HPDE6-E6E7 (cell line): ENCODE data around the gene CHAC2.
A peak's percentile ranks its signal among the peaks of the same experiment; 100 is the strongest.
"Not testable (repeated sequence)": the region's sequence is repeated elsewhere in the genome, so short reads cannot be mapped to it uniquely, and the experiment has no call there.

ENCODE experiments used
- DNase-seq: peaks from one replicate; pipeline ENCODE4 v3.0.0; 2011; ENCODE audit warnings: missing footprints; ENCODE audit errors: extremely low spot score

Gene CHAC2

DNA sequence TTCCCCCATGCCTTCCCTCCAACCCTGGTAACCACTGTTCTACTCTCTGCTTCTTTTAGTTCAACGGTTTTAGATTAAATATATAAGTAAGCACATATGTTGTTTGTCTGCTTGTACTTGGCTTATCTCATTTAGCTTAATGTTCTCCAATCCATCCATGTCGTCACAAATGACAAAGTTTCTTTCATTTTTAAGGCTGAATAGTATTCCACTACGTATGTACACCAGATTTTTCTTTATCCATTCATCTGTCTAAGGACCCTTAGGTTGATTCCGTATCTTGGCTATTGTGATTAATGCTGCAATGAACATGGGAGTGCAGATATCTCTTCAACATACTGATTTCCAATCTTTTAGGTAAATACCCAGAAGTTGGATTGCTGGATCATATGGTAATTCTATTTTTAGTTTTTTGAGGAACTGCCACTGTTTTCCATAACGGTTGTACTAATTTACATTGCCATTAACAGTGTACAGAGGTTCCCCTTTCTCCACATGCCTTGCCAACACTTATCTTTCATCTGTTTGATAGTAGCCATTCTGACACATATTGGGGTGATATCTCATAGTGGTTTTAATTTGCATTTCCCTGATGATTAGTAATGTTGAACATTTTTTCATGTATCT is 11.0 kb downstream of the CHAC2 start:
- no peak for DNase-seq

- no peak for DNase-seq
Measured at GRCh38 chr2:53780056-53780455, 12.5 kb downstream of the CHAC2 start.

- no peak for DNase-seq
Measured at GRCh38 chr2:53782676-53783075, 15.1 kb downstream of the CHAC2 start.

GRCh38 chr2:53784436-53784835 is 16.8 kb downstream of the CHAC2 start:
- DNase-seq, result no peak

DNA sequence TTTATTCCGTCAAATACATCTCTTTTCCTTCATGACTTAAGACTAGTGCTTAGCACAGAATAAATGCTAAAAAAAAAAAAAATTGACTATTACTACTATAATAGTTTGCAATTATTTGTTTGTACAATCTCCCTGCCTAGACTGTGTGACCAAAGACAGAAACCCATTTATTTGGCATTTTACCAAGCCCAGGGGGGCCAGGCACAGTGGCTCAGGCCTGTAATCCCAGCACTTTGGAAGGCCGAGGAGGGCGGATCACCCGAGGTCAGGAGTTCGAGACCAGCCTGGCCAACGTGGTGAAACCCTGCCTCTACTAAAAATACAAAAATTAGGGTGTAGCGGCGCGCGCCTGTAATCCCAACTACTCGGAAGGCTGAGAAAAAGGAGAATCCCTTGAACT is 17.8 kb downstream of the CHAC2 start:
- no peak for DNase-seq

GRCh38 chr2:53786352-53786704 is 18.7 kb downstream of the CHAC2 start:
- no peak for DNase-seq

- peak; percentile 29 for DNase-seq
Measured at GRCh38 chr2:53786705-53787613, 19.4 kb downstream of the CHAC2 start, which contains the start of the genes ASB3 and ERLEC1. TSS of gene ASB3 (minus strand) at chr2:53786953. CDS start at chr2:53765572, 21,381 bp downstream. TSS of gene ERLEC1 (plus strand) at chr2:53787044. CDS start at chr2:53787211, 167 bp downstream.

DNA sequence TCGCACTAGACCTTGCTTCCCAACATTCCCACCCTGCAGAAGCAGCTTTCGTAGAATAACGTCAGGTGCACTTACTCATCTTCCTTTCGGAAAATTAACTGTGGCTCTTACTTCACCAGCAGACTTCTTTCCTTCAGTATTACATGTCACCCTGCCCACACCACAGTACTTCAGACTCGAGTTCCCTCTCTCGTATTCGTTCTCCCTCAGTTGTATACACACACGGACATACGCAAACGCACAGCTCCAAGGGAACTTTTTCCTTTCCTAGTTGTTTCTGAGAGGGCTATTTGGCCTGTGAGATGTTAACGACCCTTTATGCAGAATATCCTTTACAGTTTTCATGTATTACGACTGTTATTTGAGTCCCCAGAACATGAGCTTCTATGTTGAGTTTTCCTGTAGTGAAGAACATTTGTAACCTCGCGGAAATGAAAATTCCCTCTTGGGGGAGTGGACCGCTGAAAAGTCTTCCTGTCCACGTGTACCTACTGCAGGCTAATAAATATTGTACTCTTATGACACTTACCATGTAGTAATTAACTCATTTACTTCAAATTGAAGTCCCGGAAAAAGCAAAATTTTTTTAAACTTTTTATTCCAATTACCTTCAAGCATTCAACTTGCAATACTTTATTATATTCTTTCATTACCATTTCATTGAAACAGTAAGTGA is 20.1 kb downstream of the CHAC2 start:
- DNase-seq, result no peak

DNA sequence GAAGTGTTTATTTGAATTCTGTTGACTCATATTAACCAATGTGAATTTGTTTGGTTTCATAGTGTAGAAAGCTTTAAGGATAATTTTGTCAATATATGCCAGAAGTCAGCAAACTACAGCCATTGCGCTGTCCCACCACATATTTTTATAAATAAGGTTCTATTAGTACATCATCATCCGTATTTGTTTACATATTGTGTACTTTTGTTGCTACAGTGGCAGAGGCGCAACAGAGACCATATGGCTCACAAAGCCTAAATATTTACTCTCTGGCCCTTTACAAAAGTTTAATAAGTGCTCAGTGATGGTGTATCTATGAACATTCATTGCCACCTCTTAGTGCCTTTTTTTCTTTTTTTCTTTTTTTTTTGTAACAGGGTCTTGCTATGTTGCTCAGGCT is 25.7 kb downstream of the CHAC2 start:
- no peak for DNase-seq

DNA sequence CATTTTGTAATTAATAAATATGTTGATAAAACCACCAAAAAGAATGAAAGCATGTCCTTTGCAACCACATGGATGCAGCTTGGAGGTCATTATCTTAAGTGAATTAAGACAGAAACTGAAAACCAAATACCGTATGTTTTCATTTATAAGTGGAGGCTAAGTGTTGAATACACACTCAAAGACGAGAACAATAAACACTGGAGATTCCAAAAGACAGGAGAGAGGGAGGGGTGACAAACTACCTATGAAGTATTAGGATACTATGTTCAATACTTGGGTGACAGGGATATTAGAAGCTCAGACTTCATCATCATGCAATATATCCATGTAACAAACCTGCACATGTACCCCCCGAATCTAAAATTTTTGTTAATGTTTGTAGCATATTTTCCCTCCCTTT is 26.2 kb downstream of the CHAC2 start:
- DNase-seq, result no peak

DNA sequence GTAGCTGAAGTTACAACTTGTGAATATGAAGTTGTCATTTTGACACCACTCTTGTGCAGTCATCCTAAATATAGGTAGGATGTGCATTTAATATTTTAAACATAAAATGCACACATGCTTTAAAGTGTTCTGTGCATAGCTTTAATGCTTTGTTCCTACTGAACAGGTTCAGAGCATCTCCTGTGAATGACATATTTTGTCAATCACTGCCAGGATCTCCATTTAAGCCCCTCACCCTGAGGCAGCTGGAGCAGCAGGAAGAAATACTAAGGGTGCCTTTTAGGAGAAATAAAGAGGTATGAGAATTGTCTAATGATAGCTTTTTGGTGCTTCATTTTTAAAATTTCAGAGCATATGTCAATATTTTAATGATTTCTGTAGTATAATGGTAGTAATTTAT is 33.9 kb downstream of the CHAC2 start:
- DNase-seq, result no peak

DNA sequence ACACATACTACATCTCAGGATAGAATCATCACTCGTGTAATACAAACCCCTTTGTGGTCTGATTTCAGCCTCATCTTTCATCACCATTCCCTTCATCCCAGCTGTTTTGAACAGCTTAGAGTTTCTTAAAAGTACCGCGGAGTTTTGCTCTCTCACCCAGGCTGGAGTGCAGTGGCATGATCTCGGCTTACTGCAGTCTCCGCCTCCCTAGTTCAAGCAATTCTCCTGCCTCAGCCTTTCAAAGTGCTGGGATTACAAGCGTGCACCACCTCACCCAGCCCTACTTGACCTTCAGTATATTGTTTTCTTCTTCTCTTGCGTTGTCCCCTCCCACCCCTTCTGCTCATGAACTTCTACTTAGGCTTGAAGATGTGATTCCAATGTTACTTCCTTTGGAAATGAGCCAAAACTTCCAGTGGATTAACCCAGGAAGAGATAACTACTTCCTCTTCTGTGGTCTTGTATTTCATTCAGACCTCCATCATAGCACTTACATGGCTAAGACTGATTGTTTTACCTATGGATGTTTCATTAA is 35.1 kb downstream of the CHAC2 start:
- DNase-seq, result no peak

- no peak for DNase-seq
Measured at GRCh38 chr2:53811601-53812000, 44.0 kb downstream of the CHAC2 start.

- no peak for DNase-seq
Measured at GRCh38 chr2:53813151-53813550, 45.5 kb downstream of the CHAC2 start.

DNA sequence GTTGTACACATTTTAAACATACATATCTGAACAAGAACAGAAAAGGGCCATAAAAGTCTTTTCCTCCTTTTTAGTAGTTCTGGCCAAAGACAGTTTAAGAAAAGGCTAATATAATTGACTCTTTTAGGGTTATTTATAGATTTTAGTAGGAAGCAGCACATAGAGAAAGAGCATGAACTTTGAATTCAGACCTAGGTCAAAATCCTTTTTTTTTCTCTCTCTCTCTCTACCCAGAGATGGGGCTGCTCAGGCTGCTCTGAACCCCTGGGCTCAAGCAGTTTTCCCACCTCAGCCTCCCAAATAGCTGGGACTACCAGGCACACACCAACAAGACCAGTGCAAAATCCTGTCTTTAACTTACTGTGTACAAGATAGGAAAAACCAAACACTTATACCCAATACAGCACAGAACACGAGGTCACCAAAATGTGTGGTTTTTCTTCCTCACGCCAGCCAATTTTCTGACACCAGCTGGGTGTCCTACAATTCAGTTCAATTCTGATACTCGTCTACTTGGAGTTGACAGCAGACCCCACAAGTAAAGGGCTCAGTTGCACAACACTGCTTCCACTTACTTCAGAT is 51.3 kb downstream of the CHAC2 start:
- no peak for DNase-seq

- DNase-seq, result no peak
Measured at GRCh38 chr2:53819634-53820033, 52.0 kb downstream of the CHAC2 start.

DNA sequence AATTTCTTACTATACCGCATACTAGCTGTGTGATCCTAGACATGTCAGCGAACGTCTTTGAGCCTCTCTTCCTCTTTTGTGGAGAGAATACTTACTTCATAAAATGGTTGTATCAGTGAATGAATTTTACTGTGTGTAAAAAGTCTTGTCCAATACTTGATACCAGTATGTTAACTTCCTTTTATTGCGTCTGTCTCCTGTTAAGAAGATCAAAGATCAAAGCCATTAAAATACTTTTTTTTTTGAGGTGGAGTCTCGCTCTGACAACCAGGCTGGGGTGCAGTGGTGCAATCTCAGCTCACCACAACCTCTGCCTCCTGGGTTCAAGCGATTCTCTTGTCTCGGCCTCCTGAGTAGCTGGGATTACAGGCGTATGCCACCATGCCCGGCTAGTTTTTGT is 52.4 kb downstream of the CHAC2 start:
- DNase-seq, result no peak

- no peak for DNase-seq
Measured at GRCh38 chr2:53820711-53821110, 53.1 kb downstream of the CHAC2 start.

DNA sequence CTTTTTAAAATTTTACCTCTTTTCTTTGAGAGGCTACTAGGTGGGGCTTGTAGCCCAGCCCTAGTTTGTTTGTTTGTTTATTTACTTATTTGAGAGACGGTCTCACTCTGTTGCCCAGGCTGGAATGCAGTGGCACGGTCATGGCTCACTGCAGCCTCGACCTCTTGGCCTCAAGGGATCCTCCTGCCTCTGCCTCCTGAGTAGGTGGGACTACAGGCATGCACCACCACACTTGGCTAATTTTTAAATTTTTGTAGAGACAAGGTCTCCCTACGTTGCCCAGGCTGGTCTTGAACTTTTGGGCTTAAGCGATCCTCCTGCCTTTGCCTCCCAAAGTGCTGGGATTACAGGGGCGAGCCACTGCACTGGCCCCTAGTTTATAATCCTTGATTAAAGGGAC is 54.2 kb downstream of the CHAC2 start:
- DNase-seq, result no peak

DNA sequence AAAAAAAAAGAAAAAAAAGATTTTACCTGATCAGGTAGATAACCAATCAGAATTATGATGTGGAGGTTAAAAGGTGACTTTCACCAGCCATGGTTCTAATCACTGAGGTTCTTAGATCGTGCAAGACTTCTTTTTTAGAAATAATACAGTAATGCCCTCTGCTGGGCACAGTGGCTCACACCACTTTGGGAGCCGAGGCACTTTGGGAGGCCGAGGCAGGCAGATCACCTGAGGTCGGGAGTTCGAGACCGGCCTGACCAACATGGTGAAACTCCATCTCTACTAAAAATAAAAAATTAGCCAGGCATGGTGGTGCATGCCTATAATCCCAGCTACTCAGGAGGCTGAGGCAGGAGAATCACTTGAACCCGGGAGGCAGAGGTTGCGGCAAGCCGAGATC is 56.0 kb downstream of the CHAC2 start:
- not testable (repeated sequence) for DNase-seq
